Measurements from ENCODE around the gene ELL2.
A peak's percentile ranks its signal among the peaks of the same experiment; 100 is the strongest.

The ELL2 gene

DNA sequence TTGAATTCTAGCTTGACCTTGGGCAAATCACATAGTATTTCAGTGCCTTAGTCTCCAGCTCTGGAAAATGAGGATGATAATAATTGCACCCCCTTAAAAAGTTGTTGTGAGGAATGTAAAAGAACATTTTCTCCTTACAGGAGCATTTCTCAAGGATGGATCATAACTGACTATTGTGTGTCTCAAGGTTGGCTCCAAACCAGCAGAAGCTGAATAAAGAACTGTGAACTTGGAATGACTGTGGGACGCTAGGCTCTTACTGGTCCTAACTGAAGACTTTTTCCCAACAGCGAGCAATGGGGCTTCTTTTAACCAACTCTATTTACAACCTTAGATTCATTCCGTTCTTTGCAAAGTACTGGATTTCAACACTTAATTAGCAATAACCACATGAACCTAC lies 113.0 kb downstream of the ELL2 start:
- TF ChIP-seq, protein P1, sequence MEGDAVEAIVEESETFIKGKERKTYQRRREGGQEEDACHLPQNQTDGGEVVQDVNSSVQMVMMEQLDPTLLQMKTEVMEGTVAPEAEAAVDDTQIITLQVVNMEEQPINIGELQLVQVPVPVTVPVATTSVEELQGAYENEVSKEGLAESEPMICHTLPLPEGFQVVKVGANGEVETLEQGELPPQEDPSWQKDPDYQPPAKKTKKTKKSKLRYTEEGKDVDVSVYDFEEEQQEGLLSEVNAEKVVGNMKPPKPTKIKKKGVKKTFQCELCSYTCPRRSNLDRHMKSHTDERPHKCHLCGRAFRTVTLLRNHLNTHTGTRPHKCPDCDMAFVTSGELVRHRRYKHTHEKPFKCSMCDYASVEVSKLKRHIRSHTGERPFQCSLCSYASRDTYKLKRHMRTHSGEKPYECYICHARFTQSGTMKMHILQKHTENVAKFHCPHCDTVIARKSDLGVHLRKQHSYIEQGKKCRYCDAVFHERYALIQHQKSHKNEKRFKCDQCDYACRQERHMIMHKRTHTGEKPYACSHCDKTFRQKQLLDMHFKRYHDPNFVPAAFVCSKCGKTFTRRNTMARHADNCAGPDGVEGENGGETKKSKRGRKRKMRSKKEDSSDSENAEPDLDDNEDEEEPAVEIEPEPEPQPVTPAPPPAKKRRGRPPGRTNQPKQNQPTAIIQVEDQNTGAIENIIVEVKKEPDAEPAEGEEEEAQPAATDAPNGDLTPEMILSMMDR (IDR thresholded peaks at IDR 0.05; ENCODE audit: control insufficient read depth, extremely low read depth, insufficient read depth) = no peak
- no peak for DNase-seq (ENCODE audit: low read depth)
- H3K4me3 ChIP-seq (ENCODE audit: low read depth, low read length) = no peak overlapping the region

DNA sequence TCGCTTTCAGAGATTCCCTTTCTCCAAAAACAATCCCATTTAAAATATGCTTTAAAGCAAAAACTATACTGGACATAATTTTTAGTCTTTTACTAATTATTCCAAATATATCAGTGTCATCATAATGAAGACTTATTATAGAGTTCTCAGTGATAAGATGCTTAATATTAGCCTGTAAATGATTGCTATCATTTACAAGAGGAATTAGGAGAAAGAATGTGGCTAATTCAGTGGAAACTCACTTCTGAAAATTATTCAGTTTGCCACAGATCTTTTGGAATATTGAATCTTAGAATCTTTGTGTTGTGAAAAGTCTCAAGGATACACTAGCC lies 114.4 kb downstream of the ELL2 start:
- H3K4me3 ChIP-seq (ENCODE audit: low read depth, low read length) = no peak overlapping the region
- no peak for DNase-seq (ENCODE audit: low read depth)
- TF ChIP-seq, protein P1 (IDR thresholded peaks at IDR 0.05; ENCODE audit: control insufficient read depth, extremely low read depth, insufficient read depth) = no peak

DNA sequence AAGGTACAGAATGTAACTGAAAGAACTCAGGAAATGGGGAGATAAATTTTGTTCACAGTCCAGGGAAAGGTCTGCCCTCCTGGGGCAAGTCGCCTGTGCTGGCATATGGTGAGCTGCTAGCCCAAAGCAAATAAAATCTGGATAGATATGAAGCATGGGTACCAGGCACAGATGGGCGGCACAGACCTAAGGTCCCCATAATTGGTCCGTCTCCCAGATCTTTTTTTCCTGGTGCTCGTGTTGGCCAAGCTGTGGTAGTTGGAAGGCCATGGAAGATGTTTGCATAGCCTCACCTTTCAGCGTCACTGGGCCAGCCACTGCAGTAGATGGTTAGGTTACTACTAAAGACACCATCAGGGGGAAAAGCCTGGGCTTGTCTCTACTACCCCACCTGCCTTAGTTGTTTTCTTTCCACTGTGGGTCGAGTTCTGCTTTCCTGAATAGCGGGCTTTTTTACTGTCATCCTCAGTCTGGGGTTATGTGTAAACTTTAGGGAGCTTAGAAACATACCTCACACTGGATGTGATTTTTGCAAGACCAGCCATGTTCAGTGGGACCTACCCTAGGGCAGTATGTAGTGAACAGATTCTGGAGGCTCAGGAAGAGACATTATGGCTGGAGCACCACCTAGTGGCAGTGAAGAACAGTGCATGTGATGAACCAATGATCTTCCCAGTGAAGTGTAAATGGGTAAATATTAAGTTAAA lies 114.9 kb downstream of the ELL2 start:
- peak; percentile 33 for DNase-seq (ENCODE audit: low read depth)
- no peak overlapping the region for H3K4me3 ChIP-seq (ENCODE audit: low read depth, low read length)
- TF ChIP-seq, protein P1 (IDR thresholded peaks at IDR 0.05; ENCODE audit: control insufficient read depth, extremely low read depth, insufficient read depth) = peak; percentile 95

DNA sequence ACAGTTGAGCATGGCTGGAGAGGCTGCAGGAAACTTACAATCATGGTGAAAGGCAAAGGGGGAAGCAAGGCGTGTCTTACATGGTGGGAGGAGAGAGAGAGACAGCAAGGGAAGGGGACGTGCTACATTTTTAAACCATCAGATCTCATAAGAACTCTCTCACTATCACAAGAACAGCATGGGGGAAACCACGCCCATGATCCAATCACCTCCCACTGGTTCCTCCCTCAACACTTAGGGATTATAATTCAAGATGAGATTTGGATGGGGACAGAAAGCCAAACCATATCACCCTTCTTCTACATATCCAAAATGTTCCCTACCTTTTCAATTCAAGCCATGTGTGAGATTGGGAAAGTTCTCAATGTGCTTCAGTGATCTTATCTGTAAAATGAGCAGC lies 116.3 kb downstream of the ELL2 start:
- no peak for DNase-seq (ENCODE audit: low read depth)
- no peak overlapping the region for H3K4me3 ChIP-seq (ENCODE audit: low read depth, low read length)
- TF ChIP-seq, protein P1 (IDR thresholded peaks at IDR 0.05; ENCODE audit: control insufficient read depth, extremely low read depth, insufficient read depth) = no peak

DNA sequence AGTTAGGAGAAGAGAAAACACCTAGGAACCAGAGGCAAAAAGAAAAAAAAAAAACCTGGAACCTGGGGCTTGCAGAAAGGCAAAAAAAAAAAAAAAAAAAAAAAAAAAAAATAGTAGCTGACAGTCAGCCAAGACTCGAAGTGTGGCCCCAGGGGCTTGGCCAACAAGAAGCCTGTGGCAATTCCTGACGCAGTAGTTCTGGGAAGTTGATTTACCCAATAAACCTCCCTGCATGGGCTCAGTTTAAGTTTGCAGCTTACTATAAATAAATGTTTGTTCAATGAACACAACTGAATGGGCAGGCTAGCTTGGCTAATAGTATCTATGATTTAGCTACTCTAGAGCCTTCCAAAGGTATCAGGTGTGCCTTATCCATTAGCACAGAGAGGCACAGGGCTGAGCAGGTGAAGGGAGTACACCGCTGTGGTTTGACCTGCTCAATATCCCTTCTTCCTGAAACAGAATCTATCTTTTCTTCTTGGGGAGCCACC lies 117.9 kb downstream of the ELL2 start:
- no peak overlapping the region for H3K4me3 ChIP-seq (ENCODE audit: low read depth, low read length)
- TF ChIP-seq, protein P1 (IDR thresholded peaks at IDR 0.05; ENCODE audit: control insufficient read depth, extremely low read depth, insufficient read depth) = no peak
- peak; percentile 88 for DNase-seq (ENCODE audit: low read depth)

DNA sequence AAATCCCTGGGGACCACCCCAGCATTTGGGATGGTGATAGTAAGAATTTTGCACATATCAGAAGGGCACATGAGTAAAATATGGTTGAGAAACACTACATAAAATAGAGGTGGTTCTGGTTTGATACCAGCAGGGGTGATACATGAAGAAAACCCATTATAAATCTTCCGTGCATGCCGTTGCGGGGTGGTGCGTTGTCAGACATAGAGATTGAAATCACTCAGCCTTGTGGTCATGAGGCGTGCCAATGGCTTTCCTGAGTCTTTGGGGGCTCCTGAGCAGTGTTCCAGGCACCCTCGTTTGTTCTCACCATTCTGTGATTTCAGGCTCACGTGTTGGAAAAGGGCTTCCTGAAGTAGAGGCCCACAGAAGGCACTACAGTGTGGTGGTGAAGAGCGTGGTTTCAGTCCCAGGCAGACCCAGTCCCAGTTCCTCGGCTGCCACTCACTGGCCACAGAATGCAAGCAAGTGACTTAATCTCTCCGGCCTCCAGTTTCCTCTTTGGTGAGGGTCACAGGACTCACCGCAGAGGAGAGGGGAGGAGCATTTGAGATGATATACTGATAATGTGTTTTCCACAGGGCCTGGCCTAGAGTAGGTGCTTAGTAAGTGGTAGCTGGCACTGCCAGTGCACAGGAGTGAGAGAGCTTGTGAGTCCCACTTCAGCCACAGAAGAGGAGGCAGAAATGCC lies 118.7 kb downstream of the ELL2 start:
- no peak overlapping the region for H3K4me3 ChIP-seq (ENCODE audit: low read depth, low read length)
- TF ChIP-seq, protein P1 (IDR thresholded peaks at IDR 0.05; ENCODE audit: control insufficient read depth, extremely low read depth, insufficient read depth) = peak; percentile 28; the same call in 1 of the 2 replicates
- peak; percentile 40 for DNase-seq (ENCODE audit: low read depth)

Data from LNCaP clone FGC (cell line).